OCI-LY3 (cell line): Measurements from ENCODE around the gene SHTN1.

Experiments
- EZH2phosphoT487 ChIP-seq: fragments of 200-600 bp; shearing (Covaris generic); IDR thresholded peaks from 2 replicates; pipeline ENCODE4 v1.6.1; 2018; ENCODE audit warnings: antibody characterized with exemption, mixed run types, low read depth
- TF ChIP-seq, protein P1 (sequence below): fragments of 200-600, 300-600 bp; sonication (generic); IDR thresholded peaks from 2 replicates; pipeline ENCODE4 v1.5.1; 2014; ENCODE audit warnings: antibody characterized with exemption, low read length, low read depth

DNA sequence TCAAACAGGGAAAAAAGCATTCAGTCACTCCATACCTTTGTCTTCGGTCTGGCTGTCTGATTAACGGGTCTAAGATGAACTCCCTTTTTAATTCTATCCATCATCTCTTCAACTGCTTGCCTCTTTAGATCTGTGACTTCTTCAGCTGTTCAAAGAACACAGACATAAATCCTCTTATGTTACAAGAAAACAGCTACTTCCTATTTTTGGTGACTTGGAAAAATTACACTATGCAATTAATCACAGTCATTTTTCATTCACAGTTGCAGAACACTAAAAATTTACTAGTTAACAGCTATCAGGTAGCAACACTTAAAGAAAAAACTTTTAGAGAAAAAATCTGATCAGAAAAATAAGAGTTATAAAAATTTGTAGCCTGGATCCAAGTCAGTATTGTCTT, 89.6 kb downstream of the SHTN1 start:
- TF ChIP-seq, protein P1, sequence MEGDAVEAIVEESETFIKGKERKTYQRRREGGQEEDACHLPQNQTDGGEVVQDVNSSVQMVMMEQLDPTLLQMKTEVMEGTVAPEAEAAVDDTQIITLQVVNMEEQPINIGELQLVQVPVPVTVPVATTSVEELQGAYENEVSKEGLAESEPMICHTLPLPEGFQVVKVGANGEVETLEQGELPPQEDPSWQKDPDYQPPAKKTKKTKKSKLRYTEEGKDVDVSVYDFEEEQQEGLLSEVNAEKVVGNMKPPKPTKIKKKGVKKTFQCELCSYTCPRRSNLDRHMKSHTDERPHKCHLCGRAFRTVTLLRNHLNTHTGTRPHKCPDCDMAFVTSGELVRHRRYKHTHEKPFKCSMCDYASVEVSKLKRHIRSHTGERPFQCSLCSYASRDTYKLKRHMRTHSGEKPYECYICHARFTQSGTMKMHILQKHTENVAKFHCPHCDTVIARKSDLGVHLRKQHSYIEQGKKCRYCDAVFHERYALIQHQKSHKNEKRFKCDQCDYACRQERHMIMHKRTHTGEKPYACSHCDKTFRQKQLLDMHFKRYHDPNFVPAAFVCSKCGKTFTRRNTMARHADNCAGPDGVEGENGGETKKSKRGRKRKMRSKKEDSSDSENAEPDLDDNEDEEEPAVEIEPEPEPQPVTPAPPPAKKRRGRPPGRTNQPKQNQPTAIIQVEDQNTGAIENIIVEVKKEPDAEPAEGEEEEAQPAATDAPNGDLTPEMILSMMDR, result no peak
- no peak for TF ChIP-seq EZH2phosphoT487
